Epithelial cell of proximal tubule (primary cell): ENCODE data around the gene RCOR2. TPM values are rescaled to one million over a fixed set of nuclear protein-coding genes. Genes with fewer than 3 reads are reported as not detected.

Experiments
- DNase-seq: peaks from one replicate; pipeline ENCODE4 v3.0.0-alpha.2; 2011; ENCODE audit warnings: low read depth
- H3K4me3 ChIP-seq: 2 replicates; pipeline ENCODE4 v1.5.1; 2011; ENCODE audit warnings: low read depth, mild to moderate bottlenecking, low read length
- total RNA-seq: library from RNA; depleted of rRNA; stranded (reverse); fragments of >200 nt; gene quantifications from 2 replicates; pipeline ENCODE4 v1.2.3, GENCODE V29; 2015
- TF ChIP-seq, protein P1 (sequence below): conservative IDR thresholded peaks from 2 replicates; pipeline ENCODE4 v1.5.1; 2012; ENCODE audit warnings: low read depth, mild to moderate bottlenecking, low read length

RCOR2 gene
- total RNA-seq, 1 donor from 2014 or later = 3.1 TPM

DNA sequence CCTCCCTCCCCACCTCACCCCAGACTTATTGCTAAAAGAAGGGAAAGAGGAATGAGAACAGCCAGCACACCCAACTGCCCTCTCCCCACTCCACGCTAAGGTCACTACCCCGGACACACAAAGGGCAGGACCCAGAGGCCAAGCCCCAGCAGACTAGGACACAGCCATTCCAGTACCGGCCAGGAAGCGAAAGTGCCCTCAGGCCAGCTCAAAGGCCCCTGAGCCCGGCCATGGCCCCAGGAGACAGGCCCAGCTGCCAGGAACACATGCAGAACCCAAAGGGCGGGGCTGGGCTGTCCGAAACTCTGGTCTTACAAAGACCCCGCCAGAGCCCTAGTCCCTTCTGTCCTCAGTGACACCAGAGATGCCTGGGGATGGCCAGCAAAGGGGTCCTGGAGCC, 5.5 kb downstream of the RCOR2 start:
- TF ChIP-seq, protein P1, sequence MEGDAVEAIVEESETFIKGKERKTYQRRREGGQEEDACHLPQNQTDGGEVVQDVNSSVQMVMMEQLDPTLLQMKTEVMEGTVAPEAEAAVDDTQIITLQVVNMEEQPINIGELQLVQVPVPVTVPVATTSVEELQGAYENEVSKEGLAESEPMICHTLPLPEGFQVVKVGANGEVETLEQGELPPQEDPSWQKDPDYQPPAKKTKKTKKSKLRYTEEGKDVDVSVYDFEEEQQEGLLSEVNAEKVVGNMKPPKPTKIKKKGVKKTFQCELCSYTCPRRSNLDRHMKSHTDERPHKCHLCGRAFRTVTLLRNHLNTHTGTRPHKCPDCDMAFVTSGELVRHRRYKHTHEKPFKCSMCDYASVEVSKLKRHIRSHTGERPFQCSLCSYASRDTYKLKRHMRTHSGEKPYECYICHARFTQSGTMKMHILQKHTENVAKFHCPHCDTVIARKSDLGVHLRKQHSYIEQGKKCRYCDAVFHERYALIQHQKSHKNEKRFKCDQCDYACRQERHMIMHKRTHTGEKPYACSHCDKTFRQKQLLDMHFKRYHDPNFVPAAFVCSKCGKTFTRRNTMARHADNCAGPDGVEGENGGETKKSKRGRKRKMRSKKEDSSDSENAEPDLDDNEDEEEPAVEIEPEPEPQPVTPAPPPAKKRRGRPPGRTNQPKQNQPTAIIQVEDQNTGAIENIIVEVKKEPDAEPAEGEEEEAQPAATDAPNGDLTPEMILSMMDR = no peak
- H3K4me3 ChIP-seq = no peak overlapping the region
- DNase-seq = no peak

DNA sequence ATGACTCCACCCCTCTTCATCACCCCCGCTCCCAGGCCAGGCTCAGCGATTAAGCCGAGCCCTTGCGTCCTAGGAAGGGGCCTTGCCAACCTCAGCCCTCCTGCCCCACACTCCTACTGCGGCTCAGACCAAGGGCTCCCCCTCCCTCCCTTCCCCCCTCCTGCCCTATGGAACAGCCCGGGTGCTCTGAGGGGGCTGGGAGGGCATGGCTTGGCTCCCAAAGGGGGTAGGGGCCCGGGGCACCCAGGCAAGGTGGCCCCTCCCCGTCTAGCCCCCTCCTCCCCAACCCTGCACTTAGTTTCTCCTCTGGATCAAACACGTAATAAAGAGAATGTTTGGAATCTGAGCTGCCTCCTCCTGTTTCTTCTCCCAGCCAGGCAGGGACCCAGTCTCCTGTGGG, 6.3 kb downstream of the RCOR2 start:
- TF ChIP-seq, protein P1 = no peak
- H3K4me3 ChIP-seq = no peak overlapping the region
- no peak for DNase-seq

DNA sequence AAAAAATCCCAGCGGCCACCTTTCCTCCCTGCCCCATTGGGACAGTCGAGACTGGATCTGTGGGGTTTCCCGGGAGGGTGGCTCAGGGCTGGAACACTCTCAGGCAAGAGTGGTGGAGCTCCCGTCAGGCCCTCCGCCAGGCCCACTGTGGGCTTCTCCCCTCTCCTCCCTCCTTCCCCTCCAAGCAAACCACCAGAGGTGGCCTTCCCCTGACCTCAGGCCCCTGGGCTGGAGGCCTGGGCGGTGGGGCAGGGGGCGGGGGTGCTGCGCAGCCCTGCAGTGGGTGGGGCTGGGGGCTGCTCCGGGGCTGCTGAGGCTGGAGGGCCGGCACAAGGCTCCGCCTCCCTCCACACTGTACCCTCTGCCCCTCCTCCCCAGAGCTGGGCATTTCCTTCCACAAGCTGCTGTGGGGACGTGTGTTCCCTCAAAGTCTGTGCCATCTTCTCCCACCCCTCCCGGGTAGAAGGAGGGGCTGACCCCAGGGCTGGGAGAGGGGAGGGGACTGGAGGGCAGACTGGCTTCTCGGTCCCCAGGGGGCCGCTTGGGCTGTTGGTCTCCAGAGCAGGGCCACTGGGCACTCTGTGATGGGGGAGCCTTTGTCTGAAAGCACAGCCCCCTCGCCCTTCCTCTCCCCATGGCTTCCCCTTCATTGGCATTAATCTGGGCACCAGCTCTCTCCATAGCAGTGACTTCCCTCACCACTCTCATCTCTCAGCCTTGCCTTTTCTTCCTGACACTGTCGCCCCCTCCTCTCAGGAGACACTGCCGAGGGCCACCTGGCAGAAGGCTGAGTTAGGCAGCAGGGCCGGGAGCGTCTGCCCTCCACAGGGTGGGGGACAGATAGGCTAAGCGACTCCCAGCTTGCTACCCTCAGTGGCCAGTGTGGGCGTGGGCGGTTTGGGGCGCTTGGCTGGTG, 7.1 kb downstream of the RCOR2 start:
- no peak overlapping the region for H3K4me3 ChIP-seq
- TF ChIP-seq, protein P1 = no peak
- no peak for DNase-seq

DNA sequence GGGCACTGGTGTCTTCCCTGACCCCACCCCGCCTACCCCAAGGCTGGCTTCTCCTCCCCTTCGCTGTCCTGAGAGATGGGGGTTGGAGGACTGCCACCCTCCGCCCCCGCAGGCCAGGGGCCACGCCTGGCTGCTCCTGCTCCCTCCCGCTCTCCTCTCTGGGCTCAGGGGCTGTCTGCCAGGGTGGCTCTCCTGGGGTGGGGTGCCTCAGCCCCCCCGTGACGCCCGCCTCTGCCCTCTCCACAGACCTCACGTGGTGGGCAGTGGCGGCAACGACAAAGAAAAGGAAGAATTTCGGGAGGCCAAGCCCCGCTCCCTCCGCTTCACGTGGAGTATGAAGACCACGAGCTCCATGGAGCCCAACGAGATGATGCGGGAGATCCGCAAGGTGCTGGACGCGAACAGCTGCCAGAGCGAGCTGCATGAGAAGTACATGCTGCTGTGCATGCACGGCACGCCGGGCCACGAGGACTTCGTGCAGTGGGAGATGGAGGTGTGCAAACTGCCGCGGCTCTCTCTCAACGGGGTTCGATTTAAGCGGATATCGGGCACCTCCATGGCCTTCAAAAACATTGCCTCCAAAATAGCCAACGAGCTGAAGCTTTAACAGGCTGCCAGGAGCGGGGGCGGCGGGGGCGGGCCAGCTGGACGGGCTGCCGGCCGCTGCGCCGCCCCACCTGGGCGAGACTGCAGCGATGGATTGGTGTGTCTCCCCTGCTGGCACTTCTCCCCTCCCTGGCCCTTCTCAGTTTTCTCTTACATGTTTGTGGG, 8.1 kb downstream of the RCOR2 start:
- TF ChIP-seq, protein P1 = no peak
- H3K4me3 ChIP-seq = no peak overlapping the region
- no peak for DNase-seq

DNA sequence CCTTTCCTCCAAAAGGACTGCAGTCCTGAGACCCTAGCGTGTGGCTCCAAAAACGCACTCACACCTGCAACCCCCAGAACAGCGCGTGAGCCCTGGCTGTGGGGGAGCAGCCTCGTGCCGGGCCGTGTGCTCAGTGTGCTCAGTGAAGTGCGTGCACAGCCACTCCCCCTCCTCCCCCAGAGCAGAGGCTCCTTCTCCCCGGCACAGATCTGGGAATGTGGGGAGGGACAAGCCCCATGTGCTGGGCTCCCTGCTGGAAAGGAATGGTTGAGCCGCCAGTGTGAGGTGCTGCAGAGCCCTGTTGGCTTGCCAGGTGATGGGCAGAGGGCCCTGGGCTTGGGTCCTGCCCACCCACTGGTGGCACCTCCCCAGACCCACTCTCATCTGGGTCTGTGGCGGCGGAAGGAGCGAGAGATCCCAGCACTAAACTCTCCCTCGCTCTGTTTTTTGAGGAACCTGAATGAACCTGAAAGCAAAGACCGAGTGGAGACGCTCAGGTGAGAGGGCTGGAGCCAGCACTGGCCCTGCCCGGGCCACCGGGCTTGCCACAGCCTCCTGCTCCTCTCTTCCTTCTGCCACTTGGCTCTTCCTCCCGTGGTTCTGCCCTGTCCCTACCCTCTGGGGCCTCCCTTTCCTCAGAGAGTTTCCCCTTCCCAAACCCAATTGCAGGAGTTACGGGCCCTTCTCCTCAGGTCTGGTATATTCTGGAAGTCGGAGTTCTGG, 9.0 kb downstream of the RCOR2 start:
- no peak overlapping the region for H3K4me3 ChIP-seq
- TF ChIP-seq, protein P1 = no peak
- no peak for DNase-seq

DNA sequence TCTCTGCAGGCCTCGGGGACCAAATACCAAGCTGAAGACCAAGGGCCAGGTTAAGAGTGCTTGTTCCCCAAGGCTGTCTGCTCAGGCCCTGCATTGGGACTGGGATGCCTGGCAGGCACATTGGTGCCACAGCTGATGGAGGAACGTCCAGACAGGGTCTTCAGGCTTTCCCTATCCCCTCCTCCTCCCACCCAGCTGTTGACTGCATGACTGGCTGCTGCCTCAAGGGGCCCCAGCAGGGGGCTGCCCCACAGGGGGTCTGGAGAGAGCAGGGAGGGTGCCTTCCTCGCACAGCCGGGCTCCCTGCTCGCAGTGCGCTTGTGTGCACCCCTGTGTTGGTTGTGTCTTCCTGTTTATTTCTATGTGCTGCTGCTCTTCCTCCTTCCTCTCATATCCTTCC, 9.9 kb downstream of the RCOR2 start:
- no peak overlapping the region for H3K4me3 ChIP-seq
- TF ChIP-seq, protein P1 = no peak
- DNase-seq = no peak
